ENCODE measurements around the gene MCM6. TPM values are rescaled to one million over a fixed set of nuclear protein-coding genes. Genes with fewer than 3 reads are reported as not detected.

The MCM6 gene
- total RNA-seq, 1 experiment from 2014 or later, result 84.8 TPM

DNA sequence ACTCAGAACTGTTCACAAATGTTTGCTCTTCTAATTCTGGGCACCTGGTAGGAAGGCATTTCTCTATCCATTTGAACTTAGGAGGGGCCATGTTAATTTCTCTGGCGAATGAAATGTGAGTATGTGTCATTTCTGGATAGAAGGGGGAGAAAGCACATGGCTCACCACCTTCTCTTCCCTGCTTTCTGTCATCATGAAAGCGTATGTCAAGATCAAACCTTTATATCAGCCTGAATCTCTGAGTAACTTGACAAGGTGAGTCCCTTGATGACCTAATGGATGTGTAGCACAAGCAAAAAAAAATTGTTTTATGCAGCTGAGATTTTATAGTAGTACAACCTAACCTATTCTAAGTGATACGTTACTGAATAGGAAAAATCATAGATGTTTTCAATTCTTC is 27.2 kb downstream of the MCM6 start:
- no peaks in the 10 kb centered on the region for H3K9me3 ChIP-seq (ENCODE audit: control insufficient read depth in 1 of 2, insufficient read depth in 1 of 2, low read depth in 1 of 2, low read length in 2 of 2)
- no peak overlapping the region for H3K4me3 ChIP-seq (replicated peaks in 1 of 2; ENCODE audit: low read depth in 1 of 2, low read length in 2 of 2)
- H4K20me1 ChIP-seq (ENCODE audit: insufficient read depth), result no peaks in the 10 kb centered on the region
- H2AFZ ChIP-seq (ENCODE audit: low read depth, low read length, poor library complexity, severe bottlenecking), result no peak overlapping the region
- ATAC-seq (no peak), DNase-seq (ENCODE audit: low read depth, low spot score) (no peak)
- H3K27me3 ChIP-seq (ENCODE audit: insufficient read depth, low read length), result no peaks in the 10 kb centered on the region
- H3K9me2 ChIP-seq (ENCODE audit: insufficient read depth), result no peaks in the 10 kb centered on the region
- no peaks in the 10 kb centered on the region; the same call in 1 of the 2 replicates for H3K79me2 ChIP-seq (ENCODE audit: insufficient read depth, low read length)
- no peak overlapping the region for H3K27ac ChIP-seq (ENCODE audit: low read depth, low read length)
- no TSS peak for BruUV-seq (replicated peaks)
- H3K4me2 ChIP-seq (ENCODE audit: low read length), result no peak overlapping the region
- intact Hi-C loops (cut with micrococcal nuclease), result no loop called here
- RAD21 ChIA-PET (ENCODE audit: low non-redundant PET in 1 of 2, low total read pairs in 2 of 2, uncharacterized antibody in 2 of 2, unreplicated experiment in 2 of 2), result no interaction called here
- CTCF ChIA-PET, result no interaction called here
- no peak overlapping the region for H3K9ac ChIP-seq (ENCODE audit: low read length)
- POLR2A ChIA-PET, result no interaction called here
- peaks cover 41 to 48% of the 10 kb centered on the region in 2 experiments for H3K36me3 ChIP-seq (ENCODE audit: control insufficient read depth in 1 of 2, insufficient read depth in 2 of 2, low read length in 2 of 2)
- no peaks in the 10 kb centered on the region for H3K4me1 ChIP-seq (ENCODE audit: control insufficient read depth in 1 of 2, insufficient read depth in 2 of 2, low read length in 2 of 2)
- no peak for TF ChIP-seq ELF1 (IDR thresholded peaks at IDR 0.05; ENCODE audit: borderline replicate concordance, low read depth)
- TF ChIP-seq POLR2A (IDR thresholded peaks at IDR 0.05; ENCODE audit: borderline replicate concordance, extremely low read depth, insufficient read depth, insufficient read length), result no peak

DNA sequence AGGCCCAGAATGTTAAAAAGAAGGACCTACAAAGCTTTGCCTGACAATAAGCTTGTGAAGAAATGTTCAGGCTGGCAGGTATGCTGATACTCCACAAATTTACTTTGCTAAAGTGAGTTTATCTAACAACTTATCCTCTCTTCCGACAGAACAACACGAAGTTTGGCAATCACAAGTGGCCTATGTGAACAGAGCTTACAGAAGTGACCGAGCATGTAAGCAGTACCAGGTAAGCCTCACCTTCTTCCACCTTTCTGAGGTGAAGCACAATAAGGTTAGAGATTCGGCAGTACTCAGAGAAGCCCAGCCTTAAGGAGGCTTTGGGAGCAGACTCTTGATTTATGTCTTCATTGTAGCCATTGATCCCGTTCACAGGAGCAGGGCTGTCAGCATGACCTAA is 30.2 kb downstream of the MCM6 start:
- ChIA-PET CTCF (no interaction called here), RAD21 (ENCODE audit: low non-redundant PET in 1 of 2, low total read pairs in 2 of 2, uncharacterized antibody in 2 of 2, unreplicated experiment in 2 of 2) (no interaction called here)

More for the DNA sequence above, 30.2 kb downstream of the MCM6 start:
- H3K4me2 ChIP-seq (ENCODE audit: low read length), result no peak overlapping the region
- H3K9me3 ChIP-seq (ENCODE audit: control insufficient read depth in 1 of 2, insufficient read depth in 1 of 2, low read depth in 1 of 2, low read length in 2 of 2), result no peaks in the 10 kb centered on the region
- no peaks in the 10 kb centered on the region for H3K9me2 ChIP-seq (ENCODE audit: insufficient read depth)
- TF ChIP-seq EGR1 (IDR thresholded peaks at IDR 0.05; ENCODE audit: low read depth) (no peak), SRF (IDR thresholded peaks at IDR 0.05; ENCODE audit: low read depth) (no peak), TCF7L2 (IDR thresholded peaks at IDR 0.05; ENCODE audit: borderline replicate concordance, extremely low read depth, insufficient read depth, insufficient read length) (no peak), POLR2AphosphoS5 (IDR thresholded peaks at IDR 0.05; ENCODE audit: low read depth, low read length) (no peak), RAD21 (IDR thresholded peaks at IDR 0.05; ENCODE audit: low read depth) (no peak), ZNF274 (IDR thresholded peaks at IDR 0.05; ENCODE audit: low read depth, low read length) (no peak), FOSL1 (IDR thresholded peaks at IDR 0.05; ENCODE audit: low read depth) (no peak), CEBPB (IDR thresholded peaks at IDR 0.05; ENCODE audit: low read depth) (no peak), POLR2A (IDR thresholded peaks at IDR 0.05; ENCODE audit: borderline replicate concordance, extremely low read depth, insufficient read depth, insufficient read length) (no peak), JUND (IDR thresholded peaks at IDR 0.05) (no peak), SP1 (IDR thresholded peaks at IDR 0.05; ENCODE audit: low read depth) (no peak), REST (IDR thresholded peaks at IDR 0.05; ENCODE audit: low read depth) (no peak)
- TF ChIP-seq, protein P1, sequence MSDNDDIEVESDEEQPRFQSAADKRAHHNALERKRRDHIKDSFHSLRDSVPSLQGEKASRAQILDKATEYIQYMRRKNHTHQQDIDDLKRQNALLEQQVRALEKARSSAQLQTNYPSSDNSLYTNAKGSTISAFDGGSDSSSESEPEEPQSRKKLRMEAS (IDR thresholded peaks at IDR 0.05), result no peak
- H3K9ac ChIP-seq (ENCODE audit: low read length), result no peak overlapping the region
- no peak overlapping the region for H3K4me3 ChIP-seq (replicated peaks in 1 of 2; ENCODE audit: low read depth in 1 of 2, low read length in 2 of 2)
- H3K36me3 ChIP-seq (ENCODE audit: control insufficient read depth in 1 of 2, insufficient read depth in 2 of 2, low read length in 2 of 2), result peaks cover 44 to 51% of the 10 kb centered on the region in 2 experiments; a peak in 3 of 4 replicates
- H3K79me2 ChIP-seq (ENCODE audit: insufficient read depth, low read length), result no peaks in the 10 kb centered on the region; the same call in 1 of the 2 replicates
- intact Hi-C loops (cut with micrococcal nuclease), result no loop called here
- POLR2A ChIA-PET, result no interaction called here
- no peak for DNase-seq (ENCODE audit: low read depth, low spot score)
- H3K27me3 ChIP-seq (ENCODE audit: insufficient read depth, low read length), result no peaks in the 10 kb centered on the region
- no peak for ATAC-seq
- BruUV-seq (replicated peaks), result no TSS peak
- H3K4me1 ChIP-seq (ENCODE audit: control insufficient read depth in 1 of 2, insufficient read depth in 2 of 2, low read length in 2 of 2), result no peaks in the 10 kb centered on the region
- no peak overlapping the region for H3K27ac ChIP-seq (ENCODE audit: low read depth, low read length)
- H4K20me1 ChIP-seq (ENCODE audit: insufficient read depth), result no peaks in the 10 kb centered on the region
- no peak overlapping the region for H2AFZ ChIP-seq (ENCODE audit: low read depth, low read length, poor library complexity, severe bottlenecking)

Data from HCT116 (cell line).